ACHN (cell line): ENCODE data around the gene SERPINA4.

Source experiments
- DNase-seq: peaks from one replicate; pipeline ENCODE4 v3.0.0-alpha.2; 2015
- in situ Hi-C: cut with HindIII; loops from 2 replicates; pipeline ENCODE4 v1.10.0; 2017; ENCODE audit warnings: low sequenced_read_pairs, low pct_ligation_motif_present, low pct_unique_long_range_greater_than_20kb

The SERPINA4 gene, protein sequence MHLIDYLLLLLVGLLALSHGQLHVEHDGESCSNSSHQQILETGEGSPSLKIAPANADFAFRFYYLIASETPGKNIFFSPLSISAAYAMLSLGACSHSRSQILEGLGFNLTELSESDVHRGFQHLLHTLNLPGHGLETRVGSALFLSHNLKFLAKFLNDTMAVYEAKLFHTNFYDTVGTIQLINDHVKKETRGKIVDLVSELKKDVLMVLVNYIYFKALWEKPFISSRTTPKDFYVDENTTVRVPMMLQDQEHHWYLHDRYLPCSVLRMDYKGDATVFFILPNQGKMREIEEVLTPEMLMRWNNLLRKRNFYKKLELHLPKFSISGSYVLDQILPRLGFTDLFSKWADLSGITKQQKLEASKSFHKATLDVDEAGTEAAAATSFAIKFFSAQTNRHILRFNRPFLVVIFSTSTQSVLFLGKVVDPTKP

DNA sequence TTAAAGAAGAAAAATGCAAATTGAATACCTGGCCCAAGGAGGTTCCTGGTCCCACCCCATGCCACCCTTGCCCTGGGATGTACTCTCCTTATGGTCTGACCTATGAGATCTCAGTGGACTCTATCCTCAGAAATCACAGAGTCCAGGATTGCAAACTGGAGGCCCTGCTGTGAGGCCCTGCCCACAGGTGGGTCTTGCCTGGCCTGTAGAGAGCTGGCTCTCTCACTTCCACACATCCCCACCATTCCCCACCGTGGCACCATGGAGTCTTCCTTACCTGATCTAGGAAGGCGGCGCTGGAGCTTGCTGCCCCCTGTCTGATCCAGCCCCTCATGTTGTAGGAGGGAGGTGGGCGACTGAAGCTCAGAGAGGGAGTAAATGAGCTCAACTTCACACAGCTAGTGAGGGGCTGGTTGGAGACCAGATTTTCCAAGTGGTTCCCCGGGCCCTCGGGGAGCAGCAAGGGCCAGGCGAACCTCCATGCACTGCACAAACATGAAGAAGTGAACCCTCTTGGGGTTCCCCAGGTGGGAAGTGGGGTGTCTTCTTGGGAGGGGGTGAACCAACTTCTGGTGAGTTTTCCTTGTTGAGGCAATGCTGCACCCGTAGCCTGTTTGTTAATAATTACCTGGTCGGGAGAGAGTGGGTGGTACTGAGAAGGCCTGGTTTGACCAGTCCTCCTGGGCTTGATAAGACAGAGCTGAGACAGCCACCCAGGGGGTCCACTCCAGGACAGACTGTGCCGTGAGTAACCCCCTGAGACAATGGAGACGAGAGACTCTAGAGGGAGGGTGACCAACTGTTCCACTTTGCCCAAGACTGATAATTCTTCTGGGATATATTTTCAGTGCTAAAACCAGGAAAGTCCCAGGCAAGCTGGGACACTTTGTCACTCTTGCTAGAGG is at the start of gene SERPINA4:
SERPINA4 (plus strand) TSS at position 692 of the 905 bp plus-strand sequence. CDS start 2,041 bp downstream, outside the sequence.
- DNase-seq = no peak
- in situ Hi-C loops = no loop called here

DNA sequence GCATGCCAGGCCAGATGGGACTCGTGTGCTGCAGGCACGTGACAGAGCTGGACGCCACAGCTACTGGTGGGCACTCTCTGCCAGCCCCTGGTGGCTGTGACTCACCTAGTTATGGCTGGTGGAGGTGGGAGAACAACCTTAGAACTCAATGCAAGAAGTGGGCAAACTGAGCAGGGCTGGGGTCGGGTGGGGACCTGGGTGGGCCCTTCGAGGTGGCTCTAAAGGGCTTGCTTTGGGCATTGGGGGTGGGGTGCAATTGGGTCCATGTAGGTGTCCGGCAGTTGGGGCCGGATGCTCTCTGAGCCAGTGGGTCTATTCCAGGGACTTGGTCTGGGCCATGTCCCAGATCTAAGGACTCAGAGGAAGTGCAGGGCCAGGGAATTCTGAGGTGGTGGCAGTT is 46.9 kb upstream of the SERPINA4 start:
- no peak for DNase-seq
- in situ Hi-C loops = no loop called here

DNA sequence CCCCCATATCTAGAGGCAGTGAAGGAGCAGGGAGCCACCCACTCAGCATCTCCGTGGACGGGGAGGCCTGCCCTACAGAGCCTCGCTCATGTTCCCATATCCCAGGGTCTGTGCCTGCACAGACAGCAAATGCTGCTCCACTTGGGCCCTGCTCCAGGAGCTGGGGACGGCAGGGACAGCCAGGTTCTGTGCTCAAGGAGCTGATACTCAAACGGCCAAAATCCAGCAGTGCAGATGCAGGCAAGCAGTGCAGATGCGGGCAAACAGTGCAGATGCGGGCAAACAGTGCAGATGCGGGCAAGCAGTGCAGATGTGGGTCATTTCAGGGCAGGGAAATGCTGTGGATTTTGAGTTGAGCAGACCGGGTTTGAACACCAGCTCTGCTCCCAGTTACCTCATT is 45.8 kb upstream of the SERPINA4 start:
- DNase-seq = no peak
- in situ Hi-C loops = no loop called here

DNA sequence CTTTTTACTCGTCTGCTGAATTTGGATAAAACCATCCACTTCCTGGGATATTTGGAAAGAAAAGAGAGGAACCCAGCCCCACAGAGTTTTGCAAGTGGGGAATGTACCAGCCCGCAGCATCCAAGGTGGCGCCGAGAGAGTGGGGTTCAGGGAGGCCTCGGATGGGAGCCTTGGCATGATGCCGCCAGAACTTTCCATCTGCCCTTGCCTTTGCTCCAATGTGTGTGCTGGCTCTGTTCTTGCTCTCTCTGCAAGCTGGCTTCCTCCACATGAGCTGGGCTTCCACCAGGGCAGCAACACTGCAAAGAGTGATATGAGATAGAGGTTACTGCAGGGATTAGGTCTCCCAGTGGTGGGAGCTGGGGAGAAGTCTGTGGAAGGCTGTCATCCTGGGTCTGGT is 45.4 kb upstream of the SERPINA4 start:
- in situ Hi-C loops = no loop called here
- DNase-seq = no peak

DNA sequence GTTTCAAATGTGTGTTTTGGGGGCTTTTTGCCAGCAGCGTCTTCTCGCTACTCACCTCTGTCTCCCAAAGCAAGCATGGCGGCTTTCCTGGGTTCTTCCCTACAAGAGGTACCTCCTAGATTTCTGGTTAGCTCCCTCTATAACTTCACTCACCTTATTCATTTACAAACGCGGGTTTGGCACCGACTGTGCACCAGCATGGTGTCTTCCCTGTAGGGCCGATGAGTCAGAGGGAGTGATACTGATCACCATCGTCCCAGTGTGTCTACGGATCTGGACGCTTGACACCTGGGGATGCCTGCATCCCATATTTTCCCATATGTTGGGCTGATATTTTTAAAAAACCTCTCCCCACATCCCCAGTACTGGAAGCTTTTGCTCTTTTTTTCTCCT is 44.0 kb upstream of the SERPINA4 start:
- in situ Hi-C loops = no loop called here
- DNase-seq = no peak

DNA sequence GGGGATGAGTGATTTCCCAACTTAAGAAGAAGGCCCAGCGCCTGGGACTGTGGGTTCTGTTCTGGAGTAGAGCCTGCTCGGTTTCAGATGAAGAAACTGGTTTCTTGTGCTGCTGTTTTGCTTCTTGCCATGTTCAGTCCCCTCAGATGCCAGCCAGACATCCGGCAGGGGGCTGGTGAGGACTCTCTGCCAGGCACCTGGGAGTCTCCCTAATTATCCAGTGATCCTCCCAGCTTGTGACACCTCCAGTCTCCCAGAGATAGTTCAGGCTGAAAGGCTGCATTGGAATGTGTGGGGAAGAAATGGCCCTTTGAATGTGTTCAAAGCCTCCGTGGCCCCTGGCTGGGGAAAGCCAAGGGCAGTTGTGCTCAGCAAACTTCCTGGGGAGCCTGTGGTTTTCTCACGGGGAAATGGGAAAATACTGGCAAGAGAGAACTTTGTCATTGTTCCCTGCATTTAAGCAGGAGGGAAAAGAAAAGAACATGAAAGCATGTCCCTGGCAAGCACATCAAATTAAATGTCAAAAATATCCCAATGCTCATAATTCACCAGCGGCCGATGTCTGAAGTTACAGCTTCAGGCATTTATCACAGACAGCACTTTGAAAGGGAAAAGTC is 43.5 kb upstream of the SERPINA4 start:
- DNase-seq = no peak
- in situ Hi-C loops = no loop called here

DNA sequence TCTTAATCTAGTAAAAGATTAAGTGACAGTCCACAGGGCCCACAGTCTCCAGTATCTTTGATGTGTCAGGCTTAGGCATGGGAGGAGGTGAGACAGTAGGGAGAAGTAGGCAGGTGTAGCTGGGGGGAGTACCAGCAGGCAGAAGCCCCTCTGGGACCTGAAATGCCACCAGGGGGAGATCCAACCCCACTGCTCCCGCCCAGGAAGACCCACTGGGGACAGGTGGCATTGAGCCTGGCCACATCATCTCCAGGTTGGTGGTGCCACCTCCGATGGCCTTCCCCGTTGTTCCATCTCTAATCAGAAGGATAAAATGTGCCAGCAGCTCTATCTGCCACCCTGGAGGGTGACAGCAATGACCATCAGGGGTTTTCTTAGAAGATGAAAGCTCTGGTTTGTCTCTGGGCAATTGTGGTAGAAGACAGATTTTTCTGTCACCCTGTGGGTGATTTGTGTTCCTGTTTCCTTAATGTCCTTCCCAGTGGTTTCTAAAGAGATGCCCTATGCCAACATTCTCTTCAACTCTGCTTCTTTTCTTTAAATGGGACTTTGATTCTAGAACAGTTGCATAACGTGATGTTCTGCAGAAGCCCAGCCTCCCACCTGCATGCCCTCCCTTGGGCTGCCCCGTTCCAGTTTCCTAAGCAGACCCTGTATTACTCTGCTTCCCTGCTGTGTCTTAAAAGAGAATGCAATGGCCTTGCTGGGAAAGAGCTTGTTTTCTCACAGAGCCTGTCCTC is 39.7 kb upstream of the SERPINA4 start:
- in situ Hi-C loops = no loop called here
- no peak for DNase-seq

DNA sequence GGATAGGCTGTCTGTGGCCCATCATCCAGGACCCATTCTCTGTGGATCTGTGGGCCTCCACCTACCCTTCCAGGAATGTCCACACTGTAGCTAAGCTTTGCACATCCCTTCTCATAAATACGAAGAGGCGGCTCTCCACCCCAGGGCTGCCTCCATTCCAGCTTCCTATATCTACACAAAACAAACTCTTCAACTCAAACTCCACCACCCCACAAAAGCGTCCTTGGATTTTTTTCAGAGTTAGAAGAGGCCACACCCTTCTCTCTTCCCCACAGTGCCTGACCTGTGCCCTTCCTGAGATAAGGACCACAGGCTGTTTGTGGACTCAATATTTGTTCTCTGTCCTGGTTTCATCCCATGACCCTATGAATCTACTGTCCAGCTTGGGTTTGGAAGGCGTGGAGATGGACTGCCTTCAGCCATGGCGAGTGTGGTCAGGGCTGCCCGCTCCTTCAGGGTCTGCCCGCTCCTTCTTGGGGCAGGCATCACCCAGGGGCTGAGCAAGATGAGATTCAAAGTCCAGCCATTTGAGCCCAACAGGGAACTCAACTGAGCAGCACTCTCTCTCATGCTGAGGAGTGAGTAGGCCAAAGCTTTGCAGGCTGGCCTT is 39.0 kb upstream of the SERPINA4 start:
- DNase-seq = no peak
- in situ Hi-C loops = no loop called here

DNA sequence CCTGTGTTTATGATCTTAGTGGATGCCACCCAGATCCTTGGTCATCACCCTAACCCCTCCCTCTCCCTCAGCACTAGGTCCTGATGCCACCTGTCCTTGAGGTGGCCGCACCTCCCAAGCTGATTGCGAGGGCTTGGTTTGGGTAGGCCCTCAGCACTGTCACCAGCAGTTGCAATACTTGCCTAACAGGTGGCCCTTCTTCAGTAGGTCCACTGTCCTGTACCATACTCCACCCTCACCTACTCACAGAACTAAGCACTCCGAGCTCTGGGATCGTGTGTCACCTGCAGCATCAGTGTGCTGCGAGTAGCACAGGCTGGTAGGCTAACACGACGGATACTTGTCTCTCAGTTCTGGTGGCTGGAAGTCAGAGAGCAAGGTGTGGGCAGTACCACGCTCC is 38.0 kb upstream of the SERPINA4 start:
- in situ Hi-C loops = no loop called here
- DNase-seq = no peak

DNA sequence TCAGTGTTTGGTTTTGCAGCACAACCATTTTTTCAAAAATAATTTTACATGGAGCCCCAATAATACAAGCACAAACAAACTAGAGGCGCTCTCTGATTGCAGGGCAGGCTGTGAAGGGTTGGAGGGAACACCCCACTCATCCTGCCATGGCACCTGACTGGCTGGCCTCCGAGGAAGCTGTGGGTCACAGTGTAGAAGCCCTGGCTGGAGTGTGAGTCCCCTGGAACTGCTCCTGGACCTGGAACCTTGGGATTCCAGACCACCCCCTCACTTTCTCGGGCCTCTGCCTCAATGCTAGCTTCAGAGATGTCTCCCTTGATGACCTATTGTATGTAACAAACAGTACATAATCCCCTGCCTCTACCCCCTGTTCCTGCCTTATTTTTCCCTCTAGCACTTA is 37.1 kb upstream of the SERPINA4 start:
- in situ Hi-C loops = no loop called here
- no peak for DNase-seq

DNA sequence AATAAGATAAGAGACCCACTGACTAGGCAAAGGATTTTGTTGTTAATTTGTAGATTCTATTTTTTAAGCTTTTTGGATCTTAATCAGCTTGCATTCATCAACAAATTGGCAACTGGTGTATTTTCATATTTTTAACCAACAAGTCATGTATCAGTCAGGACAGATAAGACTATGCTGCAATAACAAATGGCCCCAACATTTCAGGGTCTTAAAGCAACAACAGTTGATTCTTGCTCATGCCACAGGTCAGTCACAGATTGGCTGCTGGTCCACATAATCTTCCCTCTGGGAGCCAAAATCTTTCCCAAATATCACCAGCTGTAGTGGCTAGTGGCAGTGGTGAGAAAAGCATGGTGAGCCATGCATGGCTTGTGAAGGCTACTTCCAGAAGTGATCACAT is 30.1 kb upstream of the SERPINA4 start:
- DNase-seq = no peak
- in situ Hi-C loops = no loop called here

DNA sequence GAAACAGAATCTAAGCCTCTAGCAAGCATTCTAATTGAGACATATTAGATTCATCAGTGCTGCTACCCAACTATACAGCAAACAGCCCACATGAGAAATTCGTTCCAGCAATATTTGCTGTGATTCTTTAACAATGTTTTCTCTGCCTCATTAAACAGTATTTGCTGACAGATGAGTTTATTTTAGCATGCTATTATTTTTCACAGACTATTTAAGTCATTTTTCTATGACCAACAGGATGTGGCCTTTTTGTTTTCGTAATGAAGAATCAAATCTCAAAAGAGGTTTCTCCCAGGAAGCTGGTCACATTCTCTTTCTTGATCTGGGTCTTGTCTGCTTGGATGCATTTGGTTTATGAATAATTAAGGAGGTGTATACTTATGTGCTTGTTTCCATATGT is 28.8 kb upstream of the SERPINA4 start:
- no peak for DNase-seq
- in situ Hi-C loops = no loop called here

DNA sequence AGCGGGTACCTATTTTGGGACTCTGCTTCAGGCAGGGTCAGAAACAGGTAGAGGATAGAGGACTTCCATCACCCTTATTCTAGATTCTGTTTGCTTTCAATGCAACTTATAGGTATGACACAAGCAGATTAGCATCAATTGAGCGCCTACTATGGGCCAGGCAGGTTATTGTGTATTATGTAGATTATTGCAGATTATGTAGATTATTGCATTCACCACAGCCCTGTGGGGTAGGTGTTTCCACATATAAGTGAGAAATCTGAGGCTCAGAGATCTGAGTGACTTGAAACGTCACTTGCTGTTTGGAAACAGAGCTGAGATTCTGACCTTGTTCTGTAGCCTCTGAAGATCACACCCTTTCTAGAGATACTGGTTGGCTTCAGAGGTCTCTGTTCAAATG is 25.7 kb upstream of the SERPINA4 start:
- no peak for DNase-seq
- in situ Hi-C loops = no loop called here

DNA sequence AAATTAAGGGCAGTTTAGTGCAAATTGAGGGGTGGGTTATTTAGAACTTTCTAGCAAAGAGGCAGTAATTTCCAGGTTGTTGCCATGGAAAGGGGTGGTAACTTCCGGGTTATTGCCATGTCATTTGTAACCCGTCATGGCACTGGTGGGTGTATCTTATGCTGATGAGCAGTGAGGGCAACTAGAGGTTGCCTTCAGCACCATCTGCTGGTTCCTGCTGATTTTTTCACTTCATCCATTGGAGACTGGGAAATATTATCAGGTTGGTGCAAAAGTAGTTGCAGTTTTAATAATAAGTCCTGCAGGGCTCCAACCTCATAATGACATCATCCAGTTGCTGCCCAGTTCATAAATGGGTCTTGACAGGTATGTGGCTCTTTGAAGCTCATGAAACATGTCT is 24.4 kb upstream of the SERPINA4 start:
- in situ Hi-C loops = no loop called here
- DNase-seq = peak; percentile 18

DNA sequence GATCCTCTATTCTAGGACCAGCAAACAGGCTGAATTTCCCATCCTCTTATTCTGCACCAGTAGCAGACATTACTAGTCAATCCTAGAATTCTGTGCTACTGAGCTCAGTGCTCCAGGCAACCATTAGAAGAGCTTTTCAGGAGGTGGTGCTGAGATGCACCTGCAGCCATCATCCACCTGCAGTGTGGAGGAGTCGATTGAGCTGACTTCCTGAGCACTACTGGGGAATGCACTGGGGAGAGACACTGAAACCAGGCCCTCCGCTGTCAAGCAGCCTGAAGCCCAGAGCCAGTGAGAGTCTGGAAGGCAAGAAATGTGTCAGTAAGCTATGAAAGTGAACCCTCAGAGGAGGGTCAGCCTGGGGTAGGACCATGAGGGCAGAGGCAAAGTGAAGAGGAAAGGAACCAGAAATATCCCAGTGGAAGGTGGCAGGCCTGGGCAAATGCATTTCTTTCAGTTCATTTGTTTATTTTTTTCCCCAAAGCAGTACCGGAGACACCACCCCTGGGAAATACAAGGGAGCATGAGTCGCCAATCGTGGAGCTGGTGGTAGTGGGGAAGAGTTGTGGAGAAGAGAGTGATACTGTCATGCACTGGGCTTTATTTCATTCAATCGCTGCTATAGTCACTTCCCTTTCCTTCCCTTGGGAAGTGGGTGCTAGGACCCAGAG is 23.0 kb upstream of the SERPINA4 start:
- DNase-seq = no peak
- in situ Hi-C loops = no loop called here

DNA sequence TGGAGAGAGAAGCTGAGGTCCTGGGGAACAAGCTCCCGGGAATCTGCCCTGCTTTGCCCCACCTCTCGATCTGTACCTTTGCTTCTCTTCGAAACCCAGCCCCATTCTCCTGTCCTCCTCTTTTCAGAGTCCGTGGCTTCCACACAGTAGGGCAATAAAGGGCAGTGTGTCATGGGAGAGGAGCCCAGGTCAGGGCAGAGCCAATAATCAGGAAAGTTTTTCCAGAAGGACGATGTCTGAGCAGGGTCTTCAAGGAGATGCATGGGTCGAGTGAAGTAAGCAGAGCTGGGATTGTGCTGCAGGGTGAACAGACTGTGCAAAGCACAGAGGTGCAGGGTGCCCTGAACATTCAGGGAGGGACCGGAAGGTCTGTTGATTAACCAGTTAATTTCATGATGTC is 22.1 kb upstream of the SERPINA4 start:
- in situ Hi-C loops = no loop called here
- DNase-seq = no peak

DNA sequence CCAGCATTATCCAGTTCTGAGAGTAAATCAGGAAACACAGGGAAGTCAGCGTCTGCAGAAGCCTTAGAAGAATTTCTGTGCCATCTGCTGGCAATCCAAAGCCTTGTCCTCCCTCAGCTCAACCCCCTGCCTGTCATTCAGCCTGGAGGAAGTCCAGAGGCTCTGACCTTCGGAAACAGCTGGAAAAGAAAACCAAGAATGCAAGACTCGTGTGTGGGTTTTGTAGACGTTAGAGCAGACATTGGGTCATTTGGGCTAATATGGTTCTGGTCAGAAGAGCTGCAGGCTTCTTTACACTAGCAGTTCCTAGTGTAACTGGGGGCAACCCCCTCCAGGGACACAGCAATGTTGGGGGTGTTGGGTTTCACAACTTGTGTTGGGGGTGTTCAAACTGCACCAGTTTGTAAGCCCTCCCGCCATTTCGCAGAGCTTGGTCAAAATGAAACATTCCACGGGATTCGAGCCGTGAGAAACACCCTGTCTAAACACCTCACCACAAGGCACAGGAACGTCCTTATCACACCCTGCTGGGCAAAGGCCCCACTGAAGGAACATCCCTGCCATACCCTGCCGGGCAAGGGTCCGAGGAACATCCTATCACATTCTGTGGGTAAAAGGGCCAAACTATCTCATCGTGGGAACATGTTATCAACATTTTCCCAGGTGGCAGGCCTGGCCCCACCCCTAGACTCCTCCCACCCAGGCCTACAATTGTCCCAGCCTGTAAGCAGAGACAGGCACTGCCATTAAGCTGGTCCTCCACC is 21.0 kb upstream of the SERPINA4 start:
- no peak for DNase-seq
- in situ Hi-C loops = no loop called here
